K562 (cell line): ENCODE results near the gene ZMPSTE24. TPM values are rescaled to one million over a fixed set of nuclear protein-coding genes. Genes with fewer than 3 reads are reported as not detected.

Source experiments
- CBFA2T3 ChIP-seq: fragments of 450-650 bp; IDR thresholded peaks from 2 replicates; pipeline ENCODE4 v1.6.1; 2017
- CGGBP1 ChIP-seq: fragments of 250-450 bp; sonication (Bioruptor Pico); IDR thresholded peaks from 2 replicates; pipeline ENCODE4 v1.9.0; 2021; ENCODE audit warnings: mild to moderate bottlenecking
- CSDE1 ChIP-seq, 2 experiments: fragments of 450-650 bp; IDR thresholded peaks; 2 replicates each; pipeline ENCODE4 v1.6.1; 2016; ENCODE audit warnings: mild to moderate bottlenecking in 1 of 2
- E2F5 ChIP-seq: sonication (generic); formaldehyde crosslinking; IDR thresholded peaks from 2 replicates; pipeline ENCODE4 v1.8.0; 2022; ENCODE audit warnings: mild to moderate bottlenecking, missing genetic modification reagents
- E4F1 ChIP-seq: fragments of 250-450 bp; sonication (Bioruptor Pico); IDR thresholded peaks from 2 replicates; pipeline ENCODE4 v1.5.0; 2021; ENCODE audit warnings: mild to moderate bottlenecking, borderline replicate concordance
- FOXK2 ChIP-seq, 2 experiments: fragments of 450-650 bp; IDR thresholded peaks in 1 of 2; conservative IDR thresholded peaks in 1 of 2; 2 replicates each; pipeline ENCODE4 v1.6.1; 2016; ENCODE audit warnings: low read depth in 2 of 2, mild to moderate bottlenecking in 1 of 2
- MTA2 ChIP-seq: fragments of 450-650 bp; IDR thresholded peaks from 2 replicates; pipeline ENCODE4 v1.6.1; 2016; ENCODE audit warnings: low read depth
- PHF20 ChIP-seq: fragments of 450-650 bp; IDR thresholded peaks from 2 replicates; pipeline ENCODE4 v1.6.1; 2018; ENCODE audit not compliant: partially characterized antibody
- PHF8 ChIP-seq: fragments of 200-600 bp; sonication (generic); IDR thresholded peaks from 2 replicates; pipeline ENCODE4 v1.6.1; 2012; ENCODE audit warnings: mixed run types, mild to moderate bottlenecking, inconsistent platforms, low read length, moderate library complexity, borderline replicate concordance
- RAD21 ChIP-seq, 2 experiments: fragments of 250-450 bp in 1 of 2; fragments of 450-650 bp in 1 of 2; sonication (Bioruptor Pico) in 1 of 2; formaldehyde crosslinking in 1 of 2; IDR thresholded peaks in 1 of 2; conservative IDR thresholded peaks in 1 of 2; 2 replicates each; pipeline versions ENCODE4 v1.4.0 to v1.8.0; 2020 to 2022; ENCODE audit warnings: mild to moderate bottlenecking in 2 of 2, moderate library complexity in 1 of 2
- RBM22 ChIP-seq: fragments of 200-400 bp; formaldehyde crosslinking; IDR thresholded peaks from 2 replicates; pipeline ENCODE4 v1.6.1; 2018; ENCODE audit warnings: low read length, low read depth; ENCODE audit not compliant: poor library complexity, severe bottlenecking
- RHOXF2B ChIP-seq: fragments of 250-450 bp; sonication (Bioruptor Pico); conservative IDR thresholded peaks from 2 replicates; pipeline ENCODE4 v1.5.1; 2021
- RREB1 ChIP-seq: fragments of 250-450 bp; sonication (Bioruptor Pico); IDR thresholded peaks from 2 replicates; pipeline ENCODE4 v1.4.0; 2020
- THRB ChIP-seq: fragments of 450-650 bp; formaldehyde crosslinking; conservative IDR thresholded peaks from 2 replicates; pipeline ENCODE4 v1.4.0; 2022; ENCODE audit warnings: mild to moderate bottlenecking, missing genetic modification characterization
- ZEB2 ChIP-seq: fragments of 450-650 bp; IDR thresholded peaks from 2 replicates; pipeline ENCODE4 v1.6.1; 2016
- ZNF3 ChIP-seq: fragments of 250-450 bp; sonication (Bioruptor Pico); IDR thresholded peaks from 2 replicates; pipeline ENCODE4 v1.5.0; 2021; ENCODE audit warnings: mild to moderate bottlenecking, moderate library complexity
- ZNF354B ChIP-seq: fragments of 250-450 bp; sonication (Bioruptor Pico); IDR thresholded peaks from 2 replicates; pipeline ENCODE4 v1.4.0; 2020
- polyA plus RNA-seq, 8 experiments: library from polyadenylated mRNA; depleted of rRNA in 4 of 8; stranded (reverse) in 5 of 8; unstranded in 3 of 8; fragments of >200 nt; fragmentation: Nextera tagmentation in 2 of 8; fragmentation: Illumina TruSeq in 1 of 8; extraction: Ambion mirVana in 2 of 8; extraction: Trizol in 1 of 8; gene quantifications; 2 replicates each; pipeline versions ENCODE4 v1.2.1 to v1.2.3, GENCODE V29; 2011 to 2014; ENCODE audit warnings: inconsistent platforms in 1 of 8, missing spikeins in 1 of 8
- total RNA-seq, 7 experiments: library from RNA; depleted of rRNA in 6 of 7; stranded (reverse); fragments of >200 nt in 6 of 7; fragmentation: Illumina TruSeq in 2 of 7; extraction: Trizol in 2 of 7; gene quantifications; 2 replicates each; pipeline versions ENCODE4 v1.2.1 to v1.2.3, GENCODE V29; 2011 to 2021; ENCODE audit warnings: low replicate concordance in 1 of 7

ZMPSTE24 gene
- total and polyA plus RNA-seq, 9 of the 15 experiments (the other 6 are each of a cell fraction or from before 2014, with no cell fraction given) = 30.7 to 75.9 (median 64.3) TPM

- TF ChIP-seq CBFA2T3 = peak; percentile 93
- TF ChIP-seq CGGBP1 = no peak
- no peak for TF ChIP-seq PHF8
- no peak for TF ChIP-seq E4F1 (CRISPR knock-in tag)
- TF ChIP-seq FOXK2 (conservative IDR thresholded peaks at IDR 0.05 in 1 of 2, IDR thresholded peaks at IDR 0.05 in 1 of 2; ENCODE audit: low read depth in 2 of 2) = 0 out of 4 replicates have a peak, but pooled peaks of 1 of the 2 experiments have one; percentile 14
- no peak for TF ChIP-seq PHF20
- no peak for TF ChIP-seq RREB1 (CRISPR knock-in tag)
- no peak for TF ChIP-seq RBM22
- TF ChIP-seq CSDE1 (IDR thresholded peaks at IDR 0.05) = no peak
- peak; percentile 76 for TF ChIP-seq MTA2
- TF ChIP-seq RHOXF2B (CRISPR knock-in tag) = no peak
- no peak for TF ChIP-seq THRB (CRISPR knock-in tag)
- no peak for TF ChIP-seq E2F5 (CRISPR knock-in tag)
- TF ChIP-seq ZEB2 = peak; percentile 74
- no peak for TF ChIP-seq ZNF3 (CRISPR knock-in tag)
- no peak for TF ChIP-seq ZNF354B (CRISPR knock-in tag)
- TF ChIP-seq RAD21 (CRISPR knock-in tag; conservative IDR thresholded peaks at IDR 0.05 in 1 of 2, IDR thresholded peaks at IDR 0.05 in 1 of 2) = 0 out of 4 replicates have a peak, but pooled peaks of 1 of the 2 experiments have one; percentile 11
These were observed 81.6 kb downstream of the ZMPSTE24 start (continued) for GRCh38 chr1:40339420-40340323.
